ENCODE data around the gene CLSTN1.

Gene CLSTN1

DNA sequence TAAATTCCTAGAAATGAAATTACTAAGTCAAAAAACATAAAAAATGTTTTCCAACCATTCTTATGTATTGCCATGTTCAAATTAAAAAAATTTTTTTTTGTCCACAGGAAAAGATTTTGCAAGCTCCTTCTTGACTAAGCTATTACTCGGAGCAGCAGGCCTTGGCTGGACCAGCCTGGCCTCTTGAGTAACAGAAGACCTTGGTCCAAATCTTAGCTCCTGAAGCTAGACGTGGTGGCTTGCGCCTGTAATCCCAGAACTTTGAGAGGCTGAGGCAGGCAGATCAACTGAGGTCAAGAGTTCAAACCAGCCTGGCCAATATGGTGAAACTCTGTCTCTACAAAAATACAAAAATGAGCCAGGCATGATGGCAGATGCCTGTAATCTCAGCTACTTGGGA lies 77.6 kb downstream of the CLSTN1 start:
- H3K36me3 ChIP-seq (ENCODE audit: control insufficient read depth in 1 of 2, insufficient read depth in 2 of 2, low read length in 2 of 2): peaks cover 19 to 25% of the 10 kb centered on the region in 2 experiments
- WGBS (ENCODE audit: extremely low coverage, insufficient coverage, insufficient read length): no CpG with 5 or more reads among the region's 3 CpGs
- no peak overlapping the region for H3K4me2 ChIP-seq (ENCODE audit: low read length)

GRCh38 chr1:9744106-9744799 lies 79.5 kb downstream of the CLSTN1 start:
- no peaks in the 10 kb centered on the region for H3K9me3 ChIP-seq (ENCODE audit: insufficient read depth, low read depth, low read length)
- H3K4me1 ChIP-seq (ENCODE audit: control insufficient read depth in 1 of 2, insufficient read depth in 2 of 2, low read length in 2 of 2): no peaks in the 10 kb centered on the region
- H3K23ac ChIP-seq (ENCODE audit: low read length): no peak overlapping the region
- no peak overlapping the region for H3K18ac ChIP-seq (ENCODE audit: low read length)
- peaks cover 24 to 29% of the 10 kb centered on the region in 2 experiments for H3K36me3 ChIP-seq (ENCODE audit: control insufficient read depth in 1 of 2, insufficient read depth in 2 of 2, low read length in 2 of 2)
- H2BK5ac ChIP-seq (ENCODE audit: low read depth, low read length, poor library complexity): no peak overlapping the region
- H3K9ac ChIP-seq (ENCODE audit: low read length): no peak overlapping the region
- WGBS (ENCODE audit: extremely low coverage, insufficient coverage, insufficient read length): no CpG with 5 or more reads among the region's 28 CpGs
- no peak overlapping the region for H3K4ac ChIP-seq (ENCODE audit: low read depth, low read length)
- H4K91ac ChIP-seq (ENCODE audit: low read depth, low read length): no peak overlapping the region
- no peaks in the 10 kb centered on the region for H3K79me1 ChIP-seq (ENCODE audit: low read length)
- H2AK5ac ChIP-seq (ENCODE audit: low read length): no peak overlapping the region
- no peak overlapping the region for H3K4me2 ChIP-seq (ENCODE audit: low read length)
- no peak overlapping the region for H2BK120ac ChIP-seq (ENCODE audit: insufficient read depth, low read length, poor library complexity)
- no peak overlapping the region for H3K14ac ChIP-seq (ENCODE audit: low read length)
- H3K27ac ChIP-seq (ENCODE audit: low read depth, low read length): no peak overlapping the region
- H3K27me3 ChIP-seq (ENCODE audit: insufficient read depth, low read length): no peaks in the 10 kb centered on the region
- no peak overlapping the region for H3K4me3 ChIP-seq (ENCODE audit: low read depth, low read length)
- no peak overlapping the region for H2BK12ac ChIP-seq (ENCODE audit: low read length)
- DNase-seq: no peak
- H4K8ac ChIP-seq (ENCODE audit: low read depth, low read length): no peak overlapping the region
- no peaks in the 10 kb centered on the region for H3K79me2 ChIP-seq (ENCODE audit: control insufficient read depth, insufficient read depth, low read length, poor library complexity)
- H2AFZ ChIP-seq (ENCODE audit: insufficient read depth, low read length, poor library complexity): no peak overlapping the region
- no peak overlapping the region for H4K12ac ChIP-seq (ENCODE audit: low read depth, low read length)

More for the DNA sequence above, 77.6 kb downstream of the CLSTN1 start:
- Histone ChIP-seq H4K91ac (ENCODE audit: low read depth, low read length) (no peak overlapping the region), H3K23ac (ENCODE audit: low read length) (no peak overlapping the region), H4K12ac (ENCODE audit: low read depth, low read length) (no peak overlapping the region), H3K9ac (ENCODE audit: low read length) (no peak overlapping the region), H2AFZ (ENCODE audit: insufficient read depth, low read length, poor library complexity) (no peak overlapping the region), H3K18ac (ENCODE audit: low read length) (no peak overlapping the region), H3K14ac (ENCODE audit: low read length) (no peak overlapping the region), H2BK120ac (ENCODE audit: insufficient read depth, low read length, poor library complexity) (no peak overlapping the region), H2AK5ac (ENCODE audit: low read length) (no peak overlapping the region), H2BK5ac (ENCODE audit: low read depth, low read length, poor library complexity) (no peak overlapping the region), H3K27me3 (ENCODE audit: insufficient read depth, low read length) (no peaks in the 10 kb centered on the region), H3K9me3 (ENCODE audit: insufficient read depth, low read depth, low read length) (no peaks in the 10 kb centered on the region), H3K27ac (ENCODE audit: low read depth, low read length) (no peak overlapping the region), H2BK12ac (ENCODE audit: low read length) (no peak overlapping the region), H4K8ac (ENCODE audit: low read depth, low read length) (no peak overlapping the region), H3K4me3 (ENCODE audit: low read depth, low read length) (no peak overlapping the region), H3K4me1 (ENCODE audit: control insufficient read depth in 1 of 2, insufficient read depth in 2 of 2, low read length in 2 of 2) (no peaks in the 10 kb centered on the region), H3K79me1 (ENCODE audit: low read length) (no peaks in the 10 kb centered on the region), H3K79me2 (ENCODE audit: control insufficient read depth, insufficient read depth, low read length, poor library complexity) (no peaks in the 10 kb centered on the region), H3K4ac (ENCODE audit: low read depth, low read length) (no peak overlapping the region)
- DNase-seq: no peak

- H3K23ac ChIP-seq (ENCODE audit: low read length): no peak overlapping the region
- no peak overlapping the region for H4K12ac ChIP-seq (ENCODE audit: low read depth, low read length)
- H2BK120ac ChIP-seq (ENCODE audit: insufficient read depth, low read length, poor library complexity): no peak overlapping the region
- H2AFZ ChIP-seq (ENCODE audit: insufficient read depth, low read length, poor library complexity): no peak overlapping the region
- no peaks in the 10 kb centered on the region for H3K27me3 ChIP-seq (ENCODE audit: insufficient read depth, low read length)
- WGBS (ENCODE audit: extremely low coverage, insufficient coverage, insufficient read length): no CpG with 5 or more reads among the region's 10 CpGs
- H3K14ac ChIP-seq (ENCODE audit: low read length): no peak overlapping the region
- no peak overlapping the region for H2BK5ac ChIP-seq (ENCODE audit: low read depth, low read length, poor library complexity)
- peaks cover 50 to 58% of the 10 kb centered on the region in 2 experiments for H3K36me3 ChIP-seq (ENCODE audit: control insufficient read depth in 1 of 2, insufficient read depth in 2 of 2, low read length in 2 of 2)
- H2AK5ac ChIP-seq (ENCODE audit: low read length): no peak overlapping the region
- no peaks in the 10 kb centered on the region for H3K79me1 ChIP-seq (ENCODE audit: low read length)
- no peak overlapping the region for H3K18ac ChIP-seq (ENCODE audit: low read length)
- no peak overlapping the region for H3K9ac ChIP-seq (ENCODE audit: low read length)
- H3K4me1 ChIP-seq (ENCODE audit: control insufficient read depth in 1 of 2, insufficient read depth in 2 of 2, low read length in 2 of 2): no peaks in the 10 kb centered on the region
- no peak overlapping the region for H4K8ac ChIP-seq (ENCODE audit: low read depth, low read length)
- H3K4me2 ChIP-seq (ENCODE audit: low read length): no peak overlapping the region
- no peak for DNase-seq
- no peaks in the 10 kb centered on the region for H3K79me2 ChIP-seq (ENCODE audit: control insufficient read depth, insufficient read depth, low read length, poor library complexity)
- H2BK12ac ChIP-seq (ENCODE audit: low read length): no peak overlapping the region
- no peak overlapping the region for H3K27ac ChIP-seq (ENCODE audit: low read depth, low read length)
- H3K4ac ChIP-seq (ENCODE audit: low read depth, low read length): no peak overlapping the region
- H4K91ac ChIP-seq (ENCODE audit: low read depth, low read length): no peak overlapping the region
- H3K9me3 ChIP-seq (ENCODE audit: insufficient read depth, low read depth, low read length): peaks cover 3% of the 10 kb centered on the region
- no peak overlapping the region for H3K4me3 ChIP-seq (ENCODE audit: low read depth, low read length)
Observed at GRCh38 chr1:9737671-9738070, 86.1 kb downstream of the CLSTN1 start.

DNA sequence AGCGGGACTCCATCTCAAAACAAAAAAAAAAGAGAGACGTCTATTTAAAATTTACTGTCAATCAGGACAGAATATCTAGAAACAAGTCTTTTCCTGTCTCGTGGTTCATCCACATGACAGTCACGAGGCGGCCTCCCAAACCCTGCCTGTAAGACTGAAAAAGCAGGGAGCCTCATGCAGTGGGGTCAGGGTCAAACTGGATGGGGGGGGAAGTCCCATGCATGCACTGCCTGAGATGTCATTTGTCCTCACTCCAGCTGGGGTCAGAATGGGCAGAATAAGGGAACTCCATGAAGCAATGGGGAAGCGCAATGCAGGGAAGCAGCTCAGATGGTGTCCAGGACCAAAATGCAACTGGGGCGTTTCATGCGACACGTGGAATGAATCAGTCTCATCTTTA lies 86.7 kb downstream of the CLSTN1 start:
- Histone ChIP-seq H2AK5ac (ENCODE audit: low read length) (no peak overlapping the region), H3K4ac (ENCODE audit: low read depth, low read length) (no peak overlapping the region), H3K18ac (ENCODE audit: low read length) (no peak overlapping the region), H3K79me1 (ENCODE audit: low read length) (no peaks in the 10 kb centered on the region), H4K12ac (ENCODE audit: low read depth, low read length) (no peak overlapping the region), H3K4me2 (ENCODE audit: low read length) (no peak overlapping the region), H3K36me3 (ENCODE audit: control insufficient read depth in 1 of 2, insufficient read depth in 2 of 2, low read length in 2 of 2) (peaks cover 55 to 64% of the 10 kb centered on the region in 2 experiments), H3K9me3 (ENCODE audit: insufficient read depth, low read depth, low read length) (peaks cover 3% of the 10 kb centered on the region), H3K14ac (ENCODE audit: low read length) (no peak overlapping the region), H2BK5ac (ENCODE audit: low read depth, low read length, poor library complexity) (no peak overlapping the region), H3K9ac (ENCODE audit: low read length) (no peak overlapping the region), H3K27me3 (ENCODE audit: insufficient read depth, low read length) (no peaks in the 10 kb centered on the region), H3K23ac (ENCODE audit: low read length) (no peak overlapping the region), H3K79me2 (ENCODE audit: control insufficient read depth, insufficient read depth, low read length, poor library complexity) (no peaks in the 10 kb centered on the region), H2BK120ac (ENCODE audit: insufficient read depth, low read length, poor library complexity) (no peak overlapping the region), H3K4me3 (ENCODE audit: low read depth, low read length) (no peak overlapping the region), H4K8ac (ENCODE audit: low read depth, low read length) (no peak overlapping the region), H3K27ac (ENCODE audit: low read depth, low read length) (no peak overlapping the region), H4K91ac (ENCODE audit: low read depth, low read length) (no peak overlapping the region), H2AFZ (ENCODE audit: insufficient read depth, low read length, poor library complexity) (no peak overlapping the region), H2BK12ac (ENCODE audit: low read length) (no peak overlapping the region), H3K4me1 (ENCODE audit: control insufficient read depth in 1 of 2, insufficient read depth in 2 of 2, low read length in 2 of 2) (no peaks in the 10 kb centered on the region)
- WGBS (ENCODE audit: extremely low coverage, insufficient coverage, insufficient read length): no CpG with 5 or more reads among the region's 9 CpGs
- peak in 1 of 2 donors; percentile 14 for DNase-seq

All from trophoblast cell (in vitro differentiated cells and primary cell).